Measurements from ENCODE around the gene ABCA13.
A peak's percentile ranks its signal among the peaks of the same experiment; 100 is the strongest.

The ABCA13 gene

DNA sequence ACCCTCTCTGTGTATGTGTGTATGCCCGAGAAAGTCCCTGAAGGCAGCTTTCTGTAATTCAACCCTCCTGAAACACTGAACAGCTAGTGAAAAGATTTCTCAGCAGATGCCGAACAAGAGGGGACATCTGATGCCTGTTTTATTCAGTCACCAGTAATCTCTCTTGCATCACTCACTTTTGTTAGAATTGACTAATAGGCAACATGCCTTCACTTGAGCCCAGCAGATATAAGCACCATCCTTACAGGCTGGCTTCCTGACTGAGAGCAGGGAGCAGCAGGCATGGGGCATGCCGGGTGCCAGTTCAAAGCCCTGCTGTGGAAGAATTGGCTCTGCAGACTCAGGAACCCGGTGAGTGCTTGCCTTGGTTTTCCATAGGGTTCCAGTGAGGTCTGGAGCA is at the start of gene ABCA13:
TSS of gene ABCA13 (plus strand) at position 257 of the 400 bp plus-strand sequence. CDS start at position 283, 26 bp downstream.
- no peak for DNase-seq (ENCODE audit: low read depth, low spot score)

DNA sequence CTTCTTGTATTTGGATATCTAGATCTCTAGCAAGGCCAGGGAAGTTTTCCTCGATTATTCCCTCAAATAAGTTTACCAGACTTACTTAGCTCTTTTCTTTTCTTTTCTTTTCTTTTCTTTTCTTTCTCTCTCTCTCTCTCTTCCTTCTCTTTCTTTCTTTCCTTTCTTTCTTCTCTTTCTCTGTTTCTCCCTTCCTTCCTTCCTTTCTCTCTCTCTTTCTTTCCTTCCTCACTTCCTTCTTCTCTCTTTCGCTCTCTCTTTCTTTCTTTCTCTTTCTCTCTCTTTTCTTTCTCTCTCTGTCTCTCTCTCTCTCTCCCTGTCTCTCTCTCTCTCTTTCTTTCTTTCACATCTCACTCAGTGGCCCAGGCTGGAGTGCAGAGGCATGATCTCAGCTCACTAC is 45.2 kb upstream of the ABCA13 start:
- no peak for DNase-seq (ENCODE audit: low read depth, low spot score)

DNA sequence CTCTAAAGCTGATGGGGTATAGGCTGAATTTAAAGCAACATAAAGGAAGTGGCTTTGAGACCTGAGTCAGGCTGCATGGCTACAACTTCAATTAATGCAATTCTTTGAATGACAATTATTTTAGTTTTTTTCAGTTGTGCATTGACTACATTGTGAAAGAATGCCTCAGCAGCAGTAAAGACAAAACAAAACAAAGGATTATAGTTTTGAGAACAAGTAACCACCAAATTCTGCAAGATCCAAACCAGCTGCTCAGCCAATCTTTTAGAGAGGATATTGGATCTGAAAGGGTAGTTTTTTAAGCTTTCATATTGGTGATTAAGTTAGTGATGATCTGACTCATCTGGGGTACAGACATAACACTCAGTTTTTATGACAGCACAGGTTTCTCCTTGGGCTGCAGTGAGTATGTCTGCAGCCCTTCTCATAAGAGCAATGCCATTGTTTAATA is 40.6 kb upstream of the ABCA13 start:
- DNase-seq (ENCODE audit: low read depth, low spot score), result no peak

GRCh38 chr7:48132792-48133191 is 38.5 kb upstream of the ABCA13 start:
- DNase-seq (ENCODE audit: low read depth, low spot score), result no peak

DNA sequence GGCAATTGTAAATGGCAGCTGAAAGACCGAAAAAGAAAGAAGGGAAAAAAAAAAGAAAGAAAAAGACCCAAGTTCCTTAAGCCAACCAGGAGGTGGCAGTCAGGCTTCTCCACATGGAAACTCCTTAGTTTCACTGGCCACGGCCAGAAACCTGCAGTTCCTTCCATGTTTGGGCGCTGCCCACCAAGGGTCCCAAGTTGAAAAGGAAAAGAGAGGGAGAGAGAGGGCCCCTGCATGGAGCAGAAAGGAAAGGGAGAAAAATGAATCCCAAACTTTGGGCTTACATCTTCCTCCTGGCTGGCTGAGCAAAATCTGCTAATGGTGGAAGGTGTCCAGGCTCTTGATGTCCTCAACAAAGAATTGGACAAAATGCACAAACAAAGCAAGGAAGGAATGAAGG is 31.8 kb upstream of the ABCA13 start:
- peak; percentile 23 for DNase-seq (ENCODE audit: low read depth, low spot score)

GRCh38 chr7:48140001-48140681 is 31.1 kb upstream of the ABCA13 start:
- DNase-seq (ENCODE audit: low read depth, low spot score), result peak; percentile 14

DNA sequence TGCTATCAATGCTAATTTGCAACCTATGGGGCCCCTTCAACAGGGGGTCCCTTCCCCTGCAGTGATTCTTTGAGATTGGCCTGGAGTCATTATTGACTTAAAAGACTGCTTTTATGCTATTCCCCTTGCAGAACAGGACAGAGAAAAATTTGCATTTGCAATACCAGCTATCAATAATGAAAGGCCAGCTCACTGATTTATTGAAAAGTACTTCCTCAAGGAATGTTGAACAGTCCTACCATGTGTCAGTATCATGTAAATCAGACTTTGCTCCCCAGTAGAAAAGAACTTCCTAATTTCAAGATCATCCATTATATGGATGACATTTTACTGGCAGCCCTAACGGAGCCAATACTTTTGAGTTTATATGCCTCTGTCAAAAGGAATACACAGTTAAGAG is 29.7 kb upstream of the ABCA13 start:
- no peak for DNase-seq (ENCODE audit: low read depth, low spot score)

GRCh38 chr7:48144291-48144768 is 26.9 kb upstream of the ABCA13 start:
- DNase-seq (ENCODE audit: low read depth, low spot score), result no peak

GRCh38 chr7:48147078-48147591 is 24.1 kb upstream of the ABCA13 start:
- DNase-seq (ENCODE audit: low read depth, low spot score), result peak; percentile 15

- DNase-seq (ENCODE audit: low read depth, low spot score), result peak; percentile 14
These were observed 23.6 kb upstream of the ABCA13 start for GRCh38 chr7:48147690-48148089.

DNA sequence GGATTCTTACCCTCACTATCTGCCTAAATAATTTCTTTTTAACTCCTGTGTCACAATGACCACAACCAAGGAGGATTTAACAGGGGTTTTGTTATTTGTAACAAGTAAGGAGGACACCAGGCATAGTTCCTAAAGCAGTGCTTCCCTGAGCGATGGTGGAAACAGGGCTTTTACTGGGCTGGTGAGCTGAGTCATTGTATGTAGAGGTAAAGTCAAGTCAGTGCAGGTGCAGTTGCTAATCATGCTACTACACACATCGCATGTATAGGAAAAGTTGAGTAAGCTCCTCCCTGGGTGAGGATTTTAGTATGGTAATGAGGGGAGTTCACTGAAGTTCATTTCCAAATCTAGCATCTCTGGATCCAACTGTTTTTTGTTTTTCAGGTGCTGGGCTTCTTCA is 22.9 kb upstream of the ABCA13 start:
- no peak for DNase-seq (ENCODE audit: low read depth, low spot score)

GRCh38 chr7:48149058-48149457 is 22.2 kb upstream of the ABCA13 start:
- DNase-seq (ENCODE audit: low read depth, low spot score), result no peak

GRCh38 chr7:48150086-48150485 is 21.2 kb upstream of the ABCA13 start:
- DNase-seq (ENCODE audit: low read depth, low spot score), result no peak

- peak; percentile 44 for DNase-seq (ENCODE audit: low read depth, low spot score)
These were observed 16.4 kb upstream of the ABCA13 start for GRCh38 chr7:48154792-48155413.

GRCh38 chr7:48158404-48158803 is 12.9 kb upstream of the ABCA13 start:
- DNase-seq (ENCODE audit: low read depth, low spot score), result no peak

DNA sequence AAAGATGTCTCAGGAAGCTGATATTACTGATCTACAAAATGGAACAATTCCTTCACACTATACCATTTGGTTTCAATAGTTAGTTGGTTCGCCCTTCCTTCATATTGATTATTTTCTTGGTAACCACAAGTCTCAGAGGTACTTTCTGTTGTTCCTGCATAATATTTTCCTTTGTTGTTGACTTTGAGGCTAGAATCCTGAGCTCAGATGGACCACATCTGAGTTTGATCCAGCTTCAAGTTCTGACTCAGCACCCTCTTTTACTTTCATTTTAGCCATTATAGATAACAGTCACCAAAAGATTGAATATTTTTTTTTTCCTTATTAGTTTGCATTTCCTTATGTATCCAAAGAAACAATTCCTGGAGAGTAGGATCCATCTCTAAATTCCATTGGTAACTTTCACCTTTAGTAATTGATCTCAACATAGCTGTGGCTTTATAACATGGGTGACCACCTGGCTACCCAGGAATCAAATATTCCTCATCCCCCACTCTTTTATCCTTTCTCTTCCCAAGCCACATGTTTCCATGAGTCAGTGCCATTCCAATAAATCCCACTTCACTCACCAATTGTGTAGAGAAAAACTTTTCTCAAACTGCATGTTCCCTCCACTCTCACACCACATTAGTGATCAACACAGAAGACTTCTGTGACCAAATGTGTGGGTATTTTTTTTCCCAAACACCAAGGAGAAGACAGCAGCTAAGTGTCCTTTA is 9.7 kb upstream of the ABCA13 start:
- DNase-seq (ENCODE audit: low read depth, low spot score), result no peak

GRCh38 chr7:48165157-48165556 is 6.1 kb upstream of the ABCA13 start:
- DNase-seq (ENCODE audit: low read depth, low spot score), result no peak

DNA sequence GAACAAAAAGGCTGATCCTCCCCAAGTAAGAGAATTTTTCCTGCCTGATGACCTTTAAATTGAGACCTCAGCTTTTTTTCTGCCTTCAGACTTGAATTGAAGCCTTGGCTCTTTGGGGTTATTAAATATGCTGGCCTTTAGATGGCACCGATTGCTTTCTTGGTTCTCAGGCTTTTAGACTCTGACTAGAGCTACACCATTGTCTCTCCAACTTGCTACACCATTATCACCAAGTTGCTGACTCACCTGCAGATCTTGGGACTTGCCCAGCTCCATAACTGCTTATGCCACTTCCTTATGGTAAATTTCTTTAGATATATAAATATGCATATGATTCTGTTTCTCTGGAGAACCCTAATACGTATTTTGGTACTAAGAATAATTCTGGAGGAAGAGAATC is 3.1 kb upstream of the ABCA13 start:
- no peak for DNase-seq (ENCODE audit: low read depth, low spot score)

DNA sequence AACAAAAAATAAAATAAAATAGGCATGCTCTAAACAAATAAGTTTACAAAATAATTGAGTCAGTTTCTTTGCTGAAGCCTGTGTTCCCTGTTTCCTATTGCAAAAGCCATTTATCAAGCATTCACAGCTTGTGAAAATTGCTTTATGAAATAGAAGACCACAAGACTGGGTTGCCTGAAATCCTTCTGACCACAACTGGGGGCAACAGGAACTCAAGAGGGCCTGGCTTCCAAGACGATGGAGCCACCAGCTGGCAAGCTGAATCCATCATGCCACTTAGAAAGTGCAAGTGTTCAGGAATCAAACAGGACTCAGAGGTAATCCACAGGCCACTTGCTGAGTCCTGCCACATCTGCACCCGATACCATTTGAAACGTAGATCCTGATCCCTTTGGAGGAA is 752 bp upstream of the ABCA13 start:
- no peak for DNase-seq (ENCODE audit: low read depth, low spot score)

- DNase-seq (ENCODE audit: low read depth, low spot score), result no peak
These were observed 2.1 kb downstream of the ABCA13 start for GRCh38 chr7:48173313-48173712.

DNA sequence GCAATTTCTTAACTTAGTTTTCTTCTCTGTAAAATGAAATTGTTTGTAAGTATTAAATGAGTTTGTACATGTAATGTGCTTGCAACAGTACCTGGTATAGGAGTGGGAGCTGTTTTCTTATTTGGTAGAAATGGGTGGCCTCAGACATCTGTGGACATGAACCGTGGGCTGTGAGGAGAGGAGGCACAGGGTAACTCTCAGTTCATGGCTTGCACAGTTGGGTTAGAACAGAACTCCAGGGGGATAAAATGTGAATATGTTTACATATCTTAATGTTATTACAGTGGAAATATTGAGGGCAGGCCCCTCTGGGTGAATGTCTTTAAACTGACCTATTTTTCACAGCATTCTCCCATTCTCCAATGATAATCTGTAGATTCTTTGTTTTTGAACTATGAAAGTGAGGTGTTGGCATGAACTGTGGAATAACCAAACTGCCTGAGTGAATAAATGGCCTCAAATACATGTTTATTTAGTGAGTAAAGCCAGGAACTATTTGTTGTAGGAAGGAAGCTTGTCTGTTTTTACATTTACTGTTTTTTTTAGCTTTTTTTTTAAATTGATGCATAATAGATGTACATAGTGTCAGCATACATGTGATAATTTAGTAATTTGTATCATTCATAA is 2.6 kb downstream of the ABCA13 start:
- DNase-seq (ENCODE audit: low read depth, low spot score), result no peak

GRCh38 chr7:48175019-48175418 is 3.8 kb downstream of the ABCA13 start:
- no peak for DNase-seq (ENCODE audit: low read depth, low spot score)

Measured in ELF-1 (cell line).